ENCODE results near the gene ODF2L.

GRCh38 chr1:86423473-86423872, 27.4 kb upstream of the ODF2L start:
- TF ChIP-seq PRDM15 (CRISPR knock-in tag; IDR thresholded peaks at IDR 0.05) (no peak), ZNF484 (CRISPR knock-in tag; IDR thresholded peaks at IDR 0.05; ENCODE audit: borderline replicate concordance, low read depth) (no peak), ZFP36L2 (CRISPR knock-in tag; IDR thresholded peaks at IDR 0.05) (no peak), MXD3 (CRISPR knock-in tag; IDR thresholded peaks at IDR 0.05) (no peak), HOMEZ (CRISPR knock-in tag; IDR thresholded peaks at IDR 0.05; ENCODE audit: low read depth) (no peak), SRSF4 (IDR thresholded peaks at IDR 0.05; ENCODE audit: low read depth, low read length, poor library complexity, severe bottlenecking) (no peak), RFX5 (IDR thresholded peaks at IDR 0.05; ENCODE audit: low read depth, low read length) (no peak)

Measured in HepG2 (cell line).